Sciatic nerve (tissue), 2 donors: Measurements from ENCODE around the gene ANKRD35. TPM values are rescaled to one million over a fixed set of nuclear protein-coding genes. Genes with fewer than 3 reads are reported as not detected.
"Not testable (repeated sequence)": the region's sequence is repeated elsewhere in the genome, so short reads cannot be mapped to it uniquely, and the experiment has no call there.

Experiments
- ATAC-seq: fragments of 200-7000 bp; cut with Tn5 transposase; one replicate; pipeline ENCODE4 v1.9.1; 2020; ENCODE audit warnings: mild to moderate bottlenecking, moderate library complexity
- DNase-seq: peaks from one replicate; pipeline ENCODE4 v3.0.0-alpha.2; 2020; ENCODE audit warnings: low spot score
- intact Hi-C: fragments of 100-400 bp; cut with DNase I; formaldehyde crosslinking; loops from one replicate; pipeline ENCODE4 v1.14.2; 2022
- total RNA-seq: library from RNA; stranded (reverse); fragmentation: NEBNext Ultra II Directional; extraction: Animal tissue kit (Norgen Biotek cat#: 25700); gene quantifications from one replicate; pipeline ENCODE4 v1.2.1, GENCODE V29; 2021
- donor health status: DM: no; HTN: no; CAD: no.
- donor health status: DM: no; HTN: no; CAD: no.

The ANKRD35 gene, protein sequence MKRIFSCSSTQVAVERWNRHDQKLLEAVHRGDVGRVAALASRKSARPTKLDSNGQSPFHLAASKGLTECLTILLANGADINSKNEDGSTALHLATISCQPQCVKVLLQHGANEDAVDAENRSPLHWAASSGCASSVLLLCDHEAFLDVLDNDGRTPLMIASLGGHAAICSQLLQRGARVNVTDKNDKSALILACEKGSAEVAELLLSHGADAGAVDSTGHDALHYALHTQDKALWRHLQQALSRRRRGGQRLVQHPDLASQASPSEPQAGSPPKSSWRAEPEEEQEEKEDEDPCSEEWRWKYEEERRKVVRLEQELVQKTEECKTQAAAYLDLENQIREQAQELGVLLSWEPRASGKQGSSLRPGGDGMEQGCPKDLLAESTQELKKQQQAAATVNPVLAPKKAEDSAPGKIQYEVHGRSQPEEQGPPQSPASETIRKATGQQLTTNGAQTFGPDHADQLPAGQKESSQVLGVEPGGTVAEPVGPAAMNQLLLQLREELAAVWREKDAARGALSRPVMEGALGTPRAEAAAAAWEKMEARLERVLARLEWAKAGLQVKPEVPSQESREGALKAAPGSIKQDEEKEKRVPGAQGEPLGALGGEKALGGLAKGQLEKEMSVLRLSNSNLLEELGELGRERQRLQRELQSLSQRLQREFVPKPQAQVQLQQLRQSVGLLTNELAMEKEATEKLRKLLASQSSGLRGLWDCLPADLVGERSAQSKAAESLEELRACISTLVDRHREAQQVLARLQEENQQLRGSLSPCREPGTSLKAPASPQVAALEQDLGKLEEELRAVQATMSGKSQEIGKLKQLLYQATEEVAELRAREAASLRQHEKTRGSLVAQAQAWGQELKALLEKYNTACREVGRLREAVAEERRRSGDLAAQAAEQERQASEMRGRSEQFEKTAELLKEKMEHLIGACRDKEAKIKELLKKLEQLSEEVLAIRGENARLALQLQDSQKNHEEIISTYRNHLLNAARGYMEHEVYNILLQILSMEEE
- 3.8 TPM for total RNA-seq

DNA sequence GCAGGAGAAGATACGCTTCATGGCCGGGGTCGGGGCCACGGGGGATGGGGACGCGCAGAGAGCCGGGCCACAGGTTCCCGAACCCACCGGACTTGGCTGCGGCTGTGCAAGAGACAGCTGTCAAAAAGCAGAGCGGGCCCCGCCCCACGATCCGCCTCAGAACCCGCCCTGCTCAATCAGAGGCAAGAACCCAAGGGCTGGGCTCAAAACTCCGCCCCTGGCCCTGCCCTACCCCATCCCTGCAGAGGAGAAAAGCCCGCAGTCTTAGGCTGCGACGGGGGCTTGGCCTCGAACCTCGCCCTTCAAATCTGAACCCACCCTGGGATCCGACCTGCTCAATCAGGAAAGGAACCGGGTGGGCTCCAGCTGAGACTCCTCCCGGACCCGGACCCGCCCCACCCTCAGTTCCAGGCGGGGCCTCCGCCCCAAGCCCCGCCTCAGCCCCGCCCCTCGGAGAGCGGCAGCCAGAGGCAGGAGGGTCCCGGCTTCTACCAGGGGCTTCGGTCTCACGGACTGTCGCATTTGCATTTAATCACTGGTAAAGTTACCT is at the start of gene ANKRD35:
TSS of gene ANKRD35 (minus strand) at position 129 of the 550 bp plus-strand sequence. CDS start at position 21, 108 bp downstream.
- peak; percentile 91 for DNase-seq
- intact Hi-C loops, result no loop called here
- ATAC-seq, result peak; percentile 95

DNA sequence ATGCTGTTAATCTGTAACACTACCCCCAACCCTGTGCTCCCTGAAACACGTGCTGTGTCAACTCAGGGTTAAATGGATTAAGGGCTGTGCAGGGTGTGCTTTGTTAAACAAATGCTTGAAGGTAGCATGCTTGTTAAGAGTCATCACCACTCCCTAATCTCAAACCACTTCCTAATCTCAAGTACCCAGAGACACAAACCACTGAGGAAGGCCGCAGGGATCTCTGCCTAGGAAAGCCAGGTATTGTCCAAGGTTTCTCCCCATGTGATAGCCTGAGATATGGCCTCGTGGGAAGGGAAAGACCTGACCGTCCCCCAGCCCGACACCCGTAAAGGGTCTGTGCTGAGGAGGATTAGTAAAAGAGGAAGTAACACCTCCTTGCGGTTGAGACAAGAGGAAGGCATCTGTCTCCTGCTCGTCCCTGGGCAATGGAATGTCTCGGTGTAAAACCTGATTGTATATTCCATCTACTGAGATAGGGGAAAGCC is 46.9 kb upstream of the ANKRD35 start:
- DNase-seq, ATAC-seq, intact Hi-C loops: not testable (repeated sequence)

DNA sequence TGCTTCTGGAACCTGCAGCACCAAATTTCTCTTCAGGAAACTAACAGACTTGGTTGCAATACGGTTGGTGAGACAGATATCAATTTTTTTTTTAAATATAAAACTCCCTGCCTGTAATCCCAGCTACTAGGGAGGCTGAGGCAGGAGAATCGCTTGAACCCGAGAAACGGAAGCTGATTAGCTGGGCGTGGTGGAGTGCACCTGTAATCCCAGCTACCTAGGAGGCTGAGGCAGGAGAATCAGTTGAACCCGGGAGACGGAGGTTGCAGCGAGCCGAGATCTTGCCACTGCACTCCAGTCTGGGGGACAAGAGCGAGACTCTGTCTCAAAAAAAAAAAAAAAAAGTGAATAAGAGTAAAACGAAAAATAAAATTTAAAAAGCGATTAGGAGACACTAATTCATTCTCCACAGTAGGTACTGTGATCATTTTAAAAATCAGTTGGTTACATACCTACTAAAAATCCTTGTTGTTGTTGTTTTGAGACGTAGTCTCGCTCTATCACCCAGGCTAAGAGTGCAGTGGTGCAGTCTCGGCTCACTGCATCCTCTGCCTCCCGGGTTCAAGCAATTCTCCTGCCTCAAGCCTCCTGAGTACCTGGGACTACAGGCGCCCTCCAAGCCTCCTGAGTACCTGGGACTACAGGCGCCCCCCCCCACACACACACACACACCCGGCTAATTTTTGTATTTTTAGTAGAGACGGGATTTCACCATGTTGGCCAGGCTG is 42.4 kb upstream of the ANKRD35 start:
- DNase-seq, result no peak
- ATAC-seq, result no peak
- intact Hi-C loops, result no loop called here

DNA sequence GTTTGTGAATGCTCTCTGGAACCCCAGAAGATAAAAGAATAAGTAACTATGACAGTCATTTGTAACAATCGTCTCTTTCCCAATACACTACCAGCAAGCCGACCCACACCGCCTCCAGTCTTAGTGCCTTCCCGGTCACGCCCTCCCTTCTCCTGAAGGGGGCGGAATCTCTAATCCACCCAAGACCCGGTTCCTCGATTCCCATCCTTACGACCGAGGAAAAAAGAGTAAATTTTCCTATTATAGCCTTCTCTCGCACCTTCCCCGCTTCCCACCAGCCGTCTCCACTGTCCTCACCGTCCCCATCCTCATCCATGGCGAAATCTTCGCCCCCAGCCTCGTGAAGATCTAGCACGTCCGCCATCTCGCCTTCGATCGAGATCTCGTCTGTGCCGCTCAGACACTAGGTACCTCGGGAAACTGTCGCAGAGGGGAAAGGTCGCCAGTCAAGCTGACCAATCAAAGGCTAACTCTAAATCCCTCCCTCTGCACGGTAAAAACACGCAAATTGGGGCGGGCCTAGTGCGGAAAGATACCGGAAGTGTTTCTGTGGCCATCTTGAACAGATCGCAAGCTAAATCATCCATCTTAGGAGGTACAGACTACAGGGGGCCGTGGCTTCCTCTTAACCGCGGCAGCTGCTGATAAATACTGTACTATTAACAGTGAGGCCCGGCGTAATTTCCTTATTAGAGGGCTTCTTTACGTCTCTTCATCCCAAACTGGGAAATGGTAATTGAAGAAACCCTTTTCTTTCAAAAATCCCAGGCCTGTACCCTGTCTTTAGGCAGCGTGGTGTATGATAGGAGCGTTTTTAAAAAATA is 41.6 kb upstream of the ANKRD35 start, which contains the start of gene RBM8A:
TSS of gene RBM8A (minus strand) at position 422 of the 824 bp plus-strand sequence. CDS start at position 364, 58 bp downstream.
- intact Hi-C loops, result no loop called here
- DNase-seq, result peak; percentile 95
- peak; percentile 99 for ATAC-seq

DNA sequence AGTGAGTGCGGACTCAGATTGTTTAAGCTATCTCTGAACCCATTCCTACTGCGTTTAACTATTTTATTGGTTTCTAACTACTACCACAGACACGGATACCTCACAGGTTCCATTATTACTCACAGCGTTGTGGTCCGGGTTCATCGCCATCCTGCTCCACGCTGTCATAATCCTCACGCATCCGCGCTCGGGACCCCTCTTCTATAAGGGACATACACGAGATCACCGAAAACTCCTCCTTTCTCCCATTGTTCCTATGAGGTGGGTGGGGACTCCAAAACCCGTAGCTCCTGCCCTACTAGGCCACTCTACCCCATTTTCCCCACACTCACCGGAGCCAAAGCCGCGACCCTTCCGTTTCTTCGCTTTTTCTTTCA is 41.0 kb upstream of the ANKRD35 start:
- DNase-seq (no peak), ATAC-seq (peak; percentile 5)
- intact Hi-C loops, result no loop called here

DNA sequence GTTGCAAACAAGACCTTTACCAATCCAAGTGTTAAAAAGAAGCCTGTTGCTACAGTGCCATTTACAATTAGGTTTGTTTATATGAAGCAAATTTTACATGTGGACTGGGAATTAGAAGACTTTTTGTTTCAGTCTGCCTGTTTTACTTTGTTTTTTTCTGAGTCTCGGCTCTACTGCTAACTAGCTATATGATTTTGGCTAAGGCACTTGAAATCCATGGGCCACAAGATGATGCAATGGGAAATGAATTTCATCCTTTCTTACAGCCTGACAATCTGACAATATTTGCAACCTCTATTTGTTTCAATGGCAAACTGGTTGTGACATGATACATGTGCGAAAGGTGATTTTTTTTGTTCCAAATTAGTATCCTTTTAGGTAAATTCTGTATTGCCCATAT is 36.6 kb upstream of the ANKRD35 start:
- intact Hi-C loops, result no loop called here
- ATAC-seq, result no peak

DNA sequence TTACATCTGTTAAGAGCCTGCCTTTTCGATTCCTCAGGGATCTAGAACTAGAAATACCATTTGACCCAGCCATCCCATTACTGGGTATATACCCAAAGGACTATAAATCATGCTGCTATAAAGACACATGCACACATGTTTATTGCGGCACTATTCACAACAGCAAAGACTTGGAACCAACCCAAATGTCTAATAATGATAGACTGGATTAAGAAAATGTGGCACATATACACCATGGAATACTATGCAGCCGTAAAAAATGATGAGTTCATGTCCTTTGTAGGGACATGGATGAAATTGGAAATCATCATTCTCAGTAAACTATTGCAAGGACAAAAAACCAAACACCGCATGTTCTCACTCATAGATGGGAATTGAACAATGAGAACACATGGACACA is 34.6 kb upstream of the ANKRD35 start:
- not testable (repeated sequence) for ATAC-seq

More for the DNA sequence above, 36.6 kb upstream of the ANKRD35 start:
- DNase-seq, result no peak

DNA sequence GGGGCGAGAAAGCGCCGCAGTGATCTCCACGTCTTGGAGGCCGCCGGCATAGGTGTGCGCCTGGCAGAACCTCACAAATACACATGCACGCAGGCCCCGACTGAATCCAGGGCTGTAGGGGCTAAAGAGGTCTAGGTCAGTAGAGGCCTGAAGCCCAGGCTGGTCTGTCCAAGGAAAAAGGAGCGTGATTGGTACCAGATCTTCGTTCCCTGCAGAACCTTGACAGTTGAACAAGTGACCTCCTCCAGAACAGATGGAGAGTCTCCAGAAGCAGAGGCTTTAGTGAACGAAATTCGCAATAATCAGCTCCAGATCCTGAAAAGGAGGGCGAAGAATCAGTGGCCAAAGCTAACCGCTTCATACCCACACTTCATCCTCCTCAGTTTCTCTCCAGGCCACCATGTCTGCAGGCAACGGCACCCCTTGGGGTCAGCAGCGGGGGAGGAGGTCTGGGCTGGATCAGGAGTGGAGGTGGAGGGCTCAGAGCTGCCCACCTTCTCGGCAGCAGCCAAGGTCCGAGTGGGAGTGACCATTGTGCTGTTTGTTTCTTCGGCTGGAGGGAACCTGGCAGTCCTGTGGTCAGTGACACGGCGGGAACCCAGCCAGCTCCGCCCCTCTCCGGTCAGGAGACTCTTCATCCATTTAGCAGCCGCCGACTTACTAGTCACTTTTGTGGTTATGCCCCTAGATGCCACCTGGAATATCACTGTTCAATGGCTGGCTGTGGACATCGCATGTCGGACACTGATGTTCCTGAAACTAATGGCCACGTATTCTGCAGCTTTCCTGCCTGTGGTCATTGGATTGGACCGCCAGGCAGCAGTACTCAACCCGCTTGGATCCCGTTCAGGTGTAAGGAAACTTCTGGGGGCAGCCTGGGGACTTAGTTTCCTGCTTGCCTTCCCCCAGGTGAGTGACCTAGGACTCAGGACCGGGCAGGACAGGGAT is 33.6 kb upstream of the ANKRD35 start:
- intact Hi-C loops, result no loop called here
- DNase-seq, result peak; percentile 75
- peak; percentile 35 for ATAC-seq

More for the DNA sequence above, 34.6 kb upstream of the ANKRD35 start:
- DNase-seq, intact Hi-C loops: not testable (repeated sequence)

DNA sequence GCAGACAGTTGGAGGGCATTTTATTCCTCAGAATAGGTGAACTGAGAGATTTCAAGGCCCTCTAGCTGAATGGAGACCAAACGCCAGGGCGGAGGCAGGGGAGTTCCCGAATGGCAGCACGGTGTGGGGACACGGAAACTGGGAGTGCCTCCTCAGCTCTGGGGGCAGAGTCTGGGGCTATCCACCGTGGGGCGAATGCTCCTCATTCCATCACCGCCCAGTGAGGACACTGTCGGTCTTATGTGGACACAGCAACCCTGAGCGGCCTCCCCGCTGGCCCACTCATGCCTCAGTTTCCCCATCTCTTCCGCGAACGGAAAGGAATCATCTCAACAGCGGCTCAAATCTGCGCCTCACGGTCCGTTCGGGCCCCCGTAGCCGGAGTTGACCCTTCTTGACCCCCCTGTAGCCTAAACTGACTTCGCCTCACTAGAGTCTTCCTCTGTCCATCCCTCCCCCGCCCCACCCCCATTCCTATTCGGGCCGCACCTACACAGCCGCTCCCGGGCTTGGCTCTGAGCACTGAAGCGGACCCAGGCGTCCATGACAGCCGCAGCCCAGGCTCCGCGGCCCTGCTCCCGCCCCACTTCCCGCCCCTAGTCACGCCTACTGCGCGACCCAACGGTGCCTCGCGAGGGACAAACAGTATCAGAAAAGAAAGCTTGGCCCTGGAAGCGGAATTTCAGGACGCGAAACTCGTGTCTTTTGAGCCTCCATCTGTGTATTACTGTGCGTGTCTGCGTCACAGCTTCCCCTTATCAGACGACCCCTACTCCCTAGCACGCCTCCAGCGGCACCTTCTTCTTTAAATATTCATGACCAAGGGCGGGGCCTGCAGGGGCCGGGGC is 32.7 kb upstream of the ANKRD35 start, which contains the start of gene PEX11B:
TSS of gene PEX11B (minus strand) at position 574 of the 848 bp plus-strand sequence. CDS start at position 545, 29 bp downstream.
- intact Hi-C loops, result no loop called here
- ATAC-seq, result peak; percentile 98
- DNase-seq, result peak; percentile 94

DNA sequence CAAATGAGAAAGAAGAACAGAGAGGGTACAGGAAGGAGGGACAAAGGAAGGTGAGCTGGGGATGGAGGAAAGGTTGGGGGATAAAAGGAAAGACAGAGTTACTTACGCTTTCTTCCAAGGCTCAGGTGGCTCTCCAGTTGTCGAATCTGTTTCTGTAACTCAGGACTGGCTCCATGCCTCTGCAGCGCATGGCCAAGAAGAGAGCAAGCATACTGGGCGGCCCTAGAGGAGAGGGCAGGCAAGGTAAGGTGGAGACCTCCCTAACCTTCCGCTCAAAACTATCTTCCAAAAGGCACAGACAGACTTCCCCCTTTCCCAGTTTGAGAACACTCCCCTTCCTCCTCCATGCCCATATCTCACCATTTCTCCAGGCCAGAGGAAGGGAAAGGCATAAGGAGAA is 31.9 kb upstream of the ANKRD35 start:
- DNase-seq (no peak), ATAC-seq (no peak)
- intact Hi-C loops, result no loop called here

DNA sequence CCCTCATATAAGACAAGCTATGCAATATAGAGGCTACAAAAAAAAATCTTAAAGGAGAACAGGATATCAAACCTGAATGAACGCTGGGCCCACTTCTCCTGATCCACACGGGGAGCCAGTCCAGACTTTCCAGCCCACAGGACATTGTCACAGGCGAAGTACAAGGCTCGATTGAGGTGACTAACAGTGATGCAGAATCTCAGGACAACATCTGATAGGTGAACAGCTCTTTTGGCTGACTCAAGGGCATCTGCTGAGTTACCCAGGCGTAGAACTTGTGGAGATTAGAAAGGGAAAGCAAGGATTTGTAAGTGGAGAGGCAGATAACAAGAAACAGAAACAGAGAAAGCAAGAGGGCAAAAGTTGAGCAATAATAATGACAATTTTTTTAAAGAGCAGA is 31.1 kb upstream of the ANKRD35 start:
- ATAC-seq (no peak), DNase-seq (no peak)
- intact Hi-C loops, result no loop called here

DNA sequence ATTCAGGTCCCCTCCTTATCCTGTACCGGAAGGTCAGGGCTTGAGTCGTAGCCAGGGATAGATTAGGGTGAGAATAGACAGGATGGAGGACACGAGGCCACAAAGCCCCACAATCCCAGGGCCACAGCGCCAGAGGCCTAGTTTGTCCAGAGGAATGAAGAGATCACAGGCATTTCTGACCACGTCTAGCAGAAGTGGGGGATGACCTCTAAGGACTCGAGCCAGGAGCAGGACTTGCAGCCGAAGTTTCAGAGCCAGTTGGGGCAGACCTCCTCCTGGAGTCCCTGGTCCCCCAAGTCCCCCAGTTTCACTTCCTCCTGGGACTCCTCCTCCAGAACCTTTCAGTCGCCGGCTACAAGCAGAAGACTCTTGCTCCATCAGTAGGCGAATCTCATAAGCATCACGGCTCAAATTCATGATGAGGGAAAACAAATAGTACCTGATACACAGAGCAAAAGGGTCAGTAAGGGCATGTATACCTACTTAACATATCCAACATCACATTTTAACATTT is 26.5 kb upstream of the ANKRD35 start:
- ATAC-seq (no peak), DNase-seq (no peak)
- intact Hi-C loops, result no loop called here

DNA sequence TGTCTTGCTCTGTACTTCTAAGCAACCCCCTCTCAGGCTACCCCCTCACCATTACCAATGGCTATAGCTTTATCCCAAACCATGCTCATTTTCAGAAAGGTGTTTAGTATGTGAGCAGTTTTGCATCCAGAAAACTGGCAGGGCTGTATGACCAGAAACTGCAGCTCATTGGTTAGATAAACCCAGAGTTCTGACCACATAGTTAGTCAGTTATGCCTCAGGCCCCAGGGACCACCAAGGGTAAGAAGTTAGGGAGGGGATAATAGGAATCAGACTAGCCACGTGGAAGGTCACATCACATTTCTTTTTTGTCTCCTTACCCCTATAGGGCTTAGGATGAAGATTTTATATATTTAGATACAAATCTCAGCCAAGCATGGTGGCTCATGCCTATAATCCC is 23.0 kb upstream of the ANKRD35 start:
- ATAC-seq, result no peak
- no peak for DNase-seq
- intact Hi-C loops, result no loop called here

DNA sequence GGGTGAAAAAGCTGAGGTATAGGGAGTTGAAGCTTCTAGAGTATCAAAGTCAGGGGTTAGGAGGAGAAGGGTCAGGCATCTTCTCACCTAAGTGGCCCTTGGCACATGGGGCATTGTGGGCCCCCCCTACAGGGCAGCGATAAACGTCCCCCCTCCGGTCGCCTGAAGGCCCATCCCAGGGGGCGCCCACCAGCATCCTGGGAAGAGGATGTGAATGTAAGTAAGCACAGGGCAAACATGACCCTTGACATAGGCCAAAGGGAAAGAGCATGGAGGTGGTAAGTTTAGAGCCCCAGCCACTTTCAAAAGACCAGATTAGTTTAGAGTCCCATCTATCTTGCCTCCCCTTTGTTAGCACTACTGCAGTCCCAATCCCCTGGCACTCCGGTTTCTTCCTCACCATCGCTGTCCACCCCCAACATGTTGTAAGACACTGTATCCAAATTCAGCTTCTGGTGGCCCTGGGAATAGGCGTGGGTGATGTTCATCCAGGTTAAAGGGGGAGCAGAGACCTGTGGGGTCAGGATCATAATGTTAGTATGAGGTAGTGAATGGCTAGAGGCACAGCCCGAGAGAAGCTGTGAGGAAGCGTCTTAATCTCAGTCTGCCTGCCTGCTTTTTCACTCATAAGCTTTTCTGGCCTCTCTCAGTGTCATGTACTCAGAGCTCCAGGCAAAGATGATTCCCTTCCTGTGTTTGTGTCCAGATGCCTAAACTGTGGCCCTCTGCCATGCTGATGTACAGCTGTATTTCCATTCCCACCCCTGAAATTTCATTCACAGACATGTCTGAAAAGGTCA is 21.5 kb upstream of the ANKRD35 start:
- intact Hi-C loops, result no loop called here
- ATAC-seq, result no peak
- peak; percentile 45 for DNase-seq
